ENCODE measurements around the gene IPCEF1.
A peak's percentile ranks its signal among the peaks of the same experiment; 100 is the strongest.

IPCEF1 gene

GRCh38 chr6:154356690-154357089 lies at the start of gene IPCEF1:
TSS of gene IPCEF1 (minus strand) at chr6:154356803. CDS start at chr6:154265947, 90,856 bp downstream.
- peak; percentile 87 for DNase-seq

GRCh38 chr6:154406301-154406700 lies 49.7 kb upstream of the IPCEF1 start:
- DNase-seq, result no peak

More at GRCh38 chr6:154356690-154357089, at the start of gene IPCEF1:
- in situ Hi-C loops (cut with MboI; ENCODE audit: low pct_unique_long_range_greater_than_20kb, low sequenced_read_pairs), result no loop called here

GRCh38 chr6:154404791-154405400 lies 48.3 kb upstream of the IPCEF1 start:
- no peak for DNase-seq
- in situ Hi-C loops (cut with MboI; ENCODE audit: low pct_unique_long_range_greater_than_20kb, low sequenced_read_pairs), result no loop called here

More at GRCh38 chr6:154406301-154406700, 49.7 kb upstream of the IPCEF1 start:
- in situ Hi-C loops (cut with MboI; ENCODE audit: low pct_unique_long_range_greater_than_20kb, low sequenced_read_pairs), result no loop called here

- in situ Hi-C loops (cut with MboI; ENCODE audit: low pct_unique_long_range_greater_than_20kb, low sequenced_read_pairs), result no loop called here
- peak; percentile 5 for DNase-seq
Observed at GRCh38 chr6:154403788-154404187, 47.2 kb upstream of the IPCEF1 start.

- DNase-seq, result no peak
- in situ Hi-C loops (cut with MboI; ENCODE audit: low pct_unique_long_range_greater_than_20kb, low sequenced_read_pairs), result no loop called here
Observed at GRCh38 chr6:154402081-154402780, 45.6 kb upstream of the IPCEF1 start.

GRCh38 chr6:154399097-154399496 lies 42.5 kb upstream of the IPCEF1 start:
- in situ Hi-C loops (cut with MboI; ENCODE audit: low pct_unique_long_range_greater_than_20kb, low sequenced_read_pairs), result loop anchor here (25.0 kb wide), 1 partner anchor 237 kb away; no protein-coding TSS in a partner anchor
- no peak for DNase-seq

GRCh38 chr6:154397491-154398195 lies 41.0 kb upstream of the IPCEF1 start:
- no peak for DNase-seq
- in situ Hi-C loops (cut with MboI; ENCODE audit: low pct_unique_long_range_greater_than_20kb, low sequenced_read_pairs), result loop anchor here (25.0 kb wide), 1 partner anchor 235 kb away; no protein-coding TSS in a partner anchor

- DNase-seq, result no peak
- in situ Hi-C loops (cut with MboI; ENCODE audit: low pct_unique_long_range_greater_than_20kb, low sequenced_read_pairs), result loop anchor here (25.0 kb wide), 1 partner anchor 234 kb away; no protein-coding TSS in a partner anchor
Observed at GRCh38 chr6:154395878-154396277, 39.3 kb upstream of the IPCEF1 start.

- in situ Hi-C loops (cut with MboI; ENCODE audit: low pct_unique_long_range_greater_than_20kb, low sequenced_read_pairs), result loop anchor here (25.0 kb wide), 1 partner anchor 233 kb away; no protein-coding TSS in a partner anchor
- DNase-seq, result no peak
Observed at GRCh38 chr6:154395316-154395715, 38.7 kb upstream of the IPCEF1 start.

GRCh38 chr6:154394571-154394970 lies 38.0 kb upstream of the IPCEF1 start:
- in situ Hi-C loops (cut with MboI; ENCODE audit: low pct_unique_long_range_greater_than_20kb, low sequenced_read_pairs), result loop anchor here (25.0 kb wide), 1 partner anchor 232 kb away; no protein-coding TSS in a partner anchor
- no peak for DNase-seq

GRCh38 chr6:154390034-154390433 lies 33.4 kb upstream of the IPCEF1 start:
- in situ Hi-C loops (cut with MboI; ENCODE audit: low pct_unique_long_range_greater_than_20kb, low sequenced_read_pairs), result loop anchor here (25.0 kb wide), 1 partner anchor 228 kb away; no protein-coding TSS in a partner anchor
- no peak for DNase-seq

- no peak for DNase-seq
- in situ Hi-C loops (cut with MboI; ENCODE audit: low pct_unique_long_range_greater_than_20kb, low sequenced_read_pairs), result loop anchor here (25.0 kb wide), 1 partner anchor 227 kb away; no protein-coding TSS in a partner anchor
Observed at GRCh38 chr6:154388803-154389202, 32.2 kb upstream of the IPCEF1 start.

- in situ Hi-C loops (cut with MboI; ENCODE audit: low pct_unique_long_range_greater_than_20kb, low sequenced_read_pairs), result loop anchor here (25.0 kb wide), 1 partner anchor 225 kb away; no protein-coding TSS in a partner anchor
- DNase-seq, result no peak
Observed at GRCh38 chr6:154386848-154387717, 30.5 kb upstream of the IPCEF1 start.

- in situ Hi-C loops (cut with MboI; ENCODE audit: low pct_unique_long_range_greater_than_20kb, low sequenced_read_pairs), result loop anchor here (25.0 kb wide), 1 partner anchor 222 kb away; no protein-coding TSS in a partner anchor
Observed at GRCh38 chr6:154384191-154384590, 27.6 kb upstream of the IPCEF1 start.

GRCh38 chr6:154383273-154383672 lies 26.7 kb upstream of the IPCEF1 start:
- DNase-seq, result no peak
- in situ Hi-C loops (cut with MboI; ENCODE audit: low pct_unique_long_range_greater_than_20kb, low sequenced_read_pairs), result loop anchor here (25.0 kb wide), 1 partner anchor 221 kb away; no protein-coding TSS in a partner anchor

More at GRCh38 chr6:154384191-154384590, 27.6 kb upstream of the IPCEF1 start:
- no peak for DNase-seq

- DNase-seq, result no peak
- in situ Hi-C loops (cut with MboI; ENCODE audit: low pct_unique_long_range_greater_than_20kb, low sequenced_read_pairs), result loop anchor here (25.0 kb wide), 1 partner anchor 220 kb away; no protein-coding TSS in a partner anchor
Observed at GRCh38 chr6:154382740-154383139, 26.1 kb upstream of the IPCEF1 start.

GRCh38 chr6:154381548-154381947 lies 24.9 kb upstream of the IPCEF1 start:
- in situ Hi-C loops (cut with MboI; ENCODE audit: low pct_unique_long_range_greater_than_20kb, low sequenced_read_pairs), result loop anchor here (25.0 kb wide), 1 partner anchor 219 kb away; no protein-coding TSS in a partner anchor
- DNase-seq, result no peak

GRCh38 chr6:154380741-154381140 lies 24.1 kb upstream of the IPCEF1 start:
- no peak for DNase-seq
- in situ Hi-C loops (cut with MboI; ENCODE audit: low pct_unique_long_range_greater_than_20kb, low sequenced_read_pairs), result loop anchor here (25.0 kb wide), 1 partner anchor 218 kb away; no protein-coding TSS in a partner anchor

Data from KBM-7 (cell line).